ENCODE measurements around the gene PAPSS2. TPM values are rescaled to one million over a fixed set of nuclear protein-coding genes. Genes with fewer than 3 reads are reported as not detected.

Gene PAPSS2
- total RNA-seq, 1 donor from 2014 or later: 5.5 TPM

GRCh38 chr10:87781545-87781944 lies 121.9 kb downstream of the PAPSS2 start:
- no peak for DNase-seq (ENCODE audit: low read depth)
- Histone ChIP-seq H3K36me3 (ENCODE audit: control insufficient read depth, insufficient read depth, low read length) (peaks cover 3% of the 10 kb centered on the region), H3K27me3 (ENCODE audit: control insufficient read depth, insufficient read depth, low read length) (no peaks in the 10 kb centered on the region), H3K4me3 (ENCODE audit: low read depth, low read length) (no peak overlapping the region)
- no peak for TF ChIP-seq CTCF (IDR thresholded peaks at IDR 0.05; ENCODE audit: insufficient read depth, low read length, severe bottlenecking)
- no peak for FAIRE-seq

DNA sequence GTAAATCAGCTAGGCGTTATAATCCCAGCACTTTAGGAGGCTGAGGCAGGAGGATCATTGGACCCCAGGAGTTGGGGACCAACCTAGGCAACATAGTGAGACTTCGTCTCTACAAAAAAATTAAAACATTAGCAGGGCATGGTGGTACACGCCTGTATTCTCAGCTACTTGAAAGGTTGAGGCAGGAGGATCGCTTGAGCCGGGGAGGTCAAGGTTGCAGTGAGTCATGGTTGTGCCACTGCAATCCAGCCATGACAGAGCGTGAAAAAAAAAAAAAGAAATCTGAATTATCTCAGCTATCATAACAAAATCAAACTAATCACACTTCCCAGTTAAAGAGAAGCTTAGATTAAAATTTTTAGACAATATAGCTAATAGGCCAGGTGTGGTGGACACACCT lies 123.0 kb downstream of the PAPSS2 start:
- H3K36me3 ChIP-seq (ENCODE audit: control insufficient read depth, insufficient read depth, low read length): peaks cover 3% of the 10 kb centered on the region
- H3K4me3 ChIP-seq (ENCODE audit: low read depth, low read length): no peak overlapping the region
- FAIRE-seq: no peak
- no peak for TF ChIP-seq CTCF (IDR thresholded peaks at IDR 0.05; ENCODE audit: insufficient read depth, low read length, severe bottlenecking)
- no peak for DNase-seq (ENCODE audit: low read depth)
- no peaks in the 10 kb centered on the region for H3K27me3 ChIP-seq (ENCODE audit: control insufficient read depth, insufficient read depth, low read length)

DNA sequence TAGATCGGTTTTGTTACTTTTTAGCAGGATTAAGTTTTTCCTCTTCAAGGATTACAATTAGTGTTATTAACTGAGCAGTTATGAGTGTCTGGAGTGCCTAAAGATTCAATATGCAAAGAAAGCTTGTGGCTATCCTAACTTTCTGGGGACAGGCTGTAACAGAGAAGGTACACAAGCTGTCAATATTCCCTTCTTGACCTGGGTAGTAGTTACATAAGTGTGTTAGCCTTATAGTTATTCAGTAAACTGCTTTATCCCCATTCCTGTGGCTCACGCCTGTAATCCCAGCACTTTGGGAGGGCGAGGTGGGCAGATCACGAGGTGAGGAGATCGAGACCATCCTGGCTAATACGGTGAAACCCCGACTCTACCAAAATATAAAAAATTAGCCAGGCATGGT lies 126.7 kb downstream of the PAPSS2 start:
- no peak for DNase-seq (ENCODE audit: low read depth)
- Histone ChIP-seq H3K4me3 (ENCODE audit: low read depth, low read length) (no peak overlapping the region), H3K36me3 (ENCODE audit: control insufficient read depth, insufficient read depth, low read length) (peaks cover 2% of the 10 kb centered on the region), H3K27me3 (ENCODE audit: control insufficient read depth, insufficient read depth, low read length) (no peaks in the 10 kb centered on the region)
- TF ChIP-seq CTCF (IDR thresholded peaks at IDR 0.05; ENCODE audit: insufficient read depth, low read length, severe bottlenecking): no peak
- FAIRE-seq: no peak

- DNase-seq (ENCODE audit: low read depth) (no peak), FAIRE-seq (no peak)
- H3K36me3 ChIP-seq (ENCODE audit: control insufficient read depth, insufficient read depth, low read length): peaks cover 2% of the 10 kb centered on the region
- no peak overlapping the region for H3K4me3 ChIP-seq (ENCODE audit: low read depth, low read length)
- no peaks in the 10 kb centered on the region for H3K27me3 ChIP-seq (ENCODE audit: control insufficient read depth, insufficient read depth, low read length)
- no peak for TF ChIP-seq CTCF (IDR thresholded peaks at IDR 0.05; ENCODE audit: insufficient read depth, low read length, severe bottlenecking)
Observed at GRCh38 chr10:87790185-87790584, 130.5 kb downstream of the PAPSS2 start.

DNA sequence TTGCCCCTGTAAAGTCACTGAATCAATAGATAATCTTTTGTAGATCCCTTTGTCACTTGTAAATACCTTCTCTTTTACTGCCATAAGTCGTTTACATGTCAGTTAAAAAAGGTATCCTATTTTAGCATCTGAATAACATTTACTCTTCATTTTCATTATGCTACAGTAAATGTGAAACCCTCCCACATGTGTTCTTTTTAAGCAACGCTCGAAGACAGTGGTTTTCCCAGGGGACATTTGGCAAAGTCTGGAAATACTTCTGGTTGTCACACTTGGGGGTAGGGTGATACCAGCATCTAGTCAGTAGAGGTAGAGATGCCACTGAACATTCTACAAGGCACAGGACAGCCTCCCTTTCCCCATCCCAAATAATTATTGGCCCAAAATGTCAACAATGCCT lies 134.6 kb downstream of the PAPSS2 start:
- FAIRE-seq: no peak
- no peak for DNase-seq (ENCODE audit: low read depth)
- H3K27me3 ChIP-seq (ENCODE audit: control insufficient read depth, insufficient read depth, low read length): no peaks in the 10 kb centered on the region
- H3K4me3 ChIP-seq (ENCODE audit: low read depth, low read length): no peak overlapping the region
- TF ChIP-seq CTCF (IDR thresholded peaks at IDR 0.05; ENCODE audit: insufficient read depth, low read length, severe bottlenecking): no peak
- peaks cover 2% of the 10 kb centered on the region for H3K36me3 ChIP-seq (ENCODE audit: control insufficient read depth, insufficient read depth, low read length)

Other genes starting within 250 kb of the PAPSS2 start
- gene MINPP1, start 155.0 kb upstream of the PAPSS2 start, total RNA-seq: 11.8 and 12.1 TPM in 2 replicates
- gene ATAD1, start 158.3 kb downstream of the PAPSS2 start, total RNA-seq: 63.0 and 73.7 TPM in 2 replicates
- gene KLLN, start 203.7 kb downstream of the PAPSS2 start, total RNA-seq: 0.13 and 0.26 TPM in 2 replicates
- gene PTEN, start 203.7 kb downstream of the PAPSS2 start, total RNA-seq: 90.0 and 101 TPM in 2 replicates

Measured in bronchial epithelial cell (primary cell).